Right atrium auricular region (tissue), 2 donors: ENCODE results near the gene FBXL7. TPM values are rescaled to one million over a fixed set of nuclear protein-coding genes. Genes with fewer than 3 reads are reported as not detected.

Experiments
- DNase-seq: peaks from one replicate; pipeline ENCODE4 v3.0.0-alpha.2; 2019; ENCODE audit warnings: low spot score
- H3K27ac ChIP-seq, 2 donors: fragments of 200-600 bp; sonication (generic); 1 replicate in 1 of 2; 2 replicates in 1 of 2; pipeline ENCODE4 v1.5.1; 2016 to 2019
- H3K27me3 ChIP-seq, 2 donors: fragments of 200-600 bp; sonication (generic); one replicate each; pipeline versions ENCODE4 v1.5.1 to v1.6.0; 2017 to 2019
- H3K36me3 ChIP-seq: fragments of 200-600 bp; sonication (generic); one replicate; pipeline ENCODE4 v1.5.1; 2016
- H3K4me1 ChIP-seq, 2 donors: fragments of 200-600 bp; sonication (generic); one replicate each; pipeline versions ENCODE4 v1.5.1 to v1.6.0; 2017 to 2019
- H3K4me3 ChIP-seq, 2 donors: fragments of 200-600 bp; sonication (generic); 1 replicate in 1 of 2; 2 replicates in 1 of 2; pipeline ENCODE4 v1.5.1; 2017 to 2019; ENCODE audit warnings: mild to moderate bottlenecking in 1 of 2, moderate library complexity in 1 of 2
- H3K9me3 ChIP-seq, 2 donors: fragments of 200-600 bp; sonication (generic); one replicate each; pipeline ENCODE4 v1.5.1; 2019
- total RNA-seq, 2 donors: library from RNA; depleted of rRNA; stranded (reverse); fragments of >200 nt; gene quantifications; one replicate each; pipeline ENCODE4 v1.1.0, GENCODE V29; 2016
- TF ChIP-seq, protein P1 (sequence below), 2 donors: fragments of 200-600 bp; sonication (generic); IDR thresholded peaks; one replicate each; pipeline ENCODE4 v1.5.1; 2019; ENCODE audit warnings: antibody characterized with exemption in 2 of 2

Gene FBXL7
- total RNA-seq, 2 donors from 2014 or later, result 16.6 to 18.4 TPM

DNA sequence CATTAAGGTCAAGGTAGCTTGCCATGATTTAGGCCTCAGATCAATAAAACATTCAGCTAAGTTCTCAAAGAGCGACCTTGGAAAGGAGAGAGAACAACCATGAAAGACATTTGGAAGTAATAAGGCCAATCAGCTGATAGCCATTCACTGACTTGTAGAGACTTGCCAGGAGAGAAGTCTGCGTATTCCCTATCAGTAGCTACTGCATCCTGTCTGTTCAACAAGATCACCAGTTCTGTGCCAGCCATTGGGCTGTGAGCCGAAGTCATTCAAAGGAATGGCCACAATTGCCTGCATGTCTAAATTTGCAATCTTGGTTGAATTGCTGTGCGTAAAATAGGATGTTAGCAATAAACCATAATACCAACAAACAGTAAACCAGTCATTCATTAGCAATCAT, 219.8 kb downstream of the FBXL7 start:
- H3K9me3 ChIP-seq, result peaks cover 0 to 2% of the 10 kb centered on the region in 2 donors
- no peak overlapping the region for H3K27ac ChIP-seq
- no peak overlapping the region for H3K4me3 ChIP-seq
- TF ChIP-seq, protein P1, sequence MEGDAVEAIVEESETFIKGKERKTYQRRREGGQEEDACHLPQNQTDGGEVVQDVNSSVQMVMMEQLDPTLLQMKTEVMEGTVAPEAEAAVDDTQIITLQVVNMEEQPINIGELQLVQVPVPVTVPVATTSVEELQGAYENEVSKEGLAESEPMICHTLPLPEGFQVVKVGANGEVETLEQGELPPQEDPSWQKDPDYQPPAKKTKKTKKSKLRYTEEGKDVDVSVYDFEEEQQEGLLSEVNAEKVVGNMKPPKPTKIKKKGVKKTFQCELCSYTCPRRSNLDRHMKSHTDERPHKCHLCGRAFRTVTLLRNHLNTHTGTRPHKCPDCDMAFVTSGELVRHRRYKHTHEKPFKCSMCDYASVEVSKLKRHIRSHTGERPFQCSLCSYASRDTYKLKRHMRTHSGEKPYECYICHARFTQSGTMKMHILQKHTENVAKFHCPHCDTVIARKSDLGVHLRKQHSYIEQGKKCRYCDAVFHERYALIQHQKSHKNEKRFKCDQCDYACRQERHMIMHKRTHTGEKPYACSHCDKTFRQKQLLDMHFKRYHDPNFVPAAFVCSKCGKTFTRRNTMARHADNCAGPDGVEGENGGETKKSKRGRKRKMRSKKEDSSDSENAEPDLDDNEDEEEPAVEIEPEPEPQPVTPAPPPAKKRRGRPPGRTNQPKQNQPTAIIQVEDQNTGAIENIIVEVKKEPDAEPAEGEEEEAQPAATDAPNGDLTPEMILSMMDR (IDR thresholded peaks at IDR 0.05), result no peak
- no peaks in the 10 kb centered on the region for H3K27me3 ChIP-seq
- no peaks in the 10 kb centered on the region for H3K36me3 ChIP-seq
- H3K4me1 ChIP-seq, result peaks cover 0 to 37% of the 10 kb centered on the region in 2 donors
- no peak for DNase-seq

DNA sequence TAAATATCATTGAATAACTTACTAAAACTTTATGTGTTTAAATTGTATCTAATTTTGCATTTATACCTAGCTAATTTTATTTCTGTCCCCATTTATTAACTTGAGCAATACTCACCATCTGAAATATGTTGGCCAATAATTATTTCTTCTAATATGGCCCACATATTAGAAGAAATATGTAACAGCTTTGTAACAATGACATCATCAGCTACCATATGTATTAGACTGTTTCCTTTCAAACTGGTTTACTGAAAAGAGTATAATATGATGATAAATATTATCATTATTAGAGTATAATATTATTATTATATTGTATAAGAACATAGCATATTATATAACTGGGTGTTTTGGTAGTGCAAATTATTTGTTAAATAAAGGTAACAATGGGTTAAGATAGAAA, 220.5 kb downstream of the FBXL7 start:
- Histone ChIP-seq H3K4me1 (peaks cover 0 to 37% of the 10 kb centered on the region in 2 donors), H3K27me3 (no peaks in the 10 kb centered on the region), H3K27ac (no peak overlapping the region), H3K4me3 (no peak overlapping the region), H3K36me3 (no peaks in the 10 kb centered on the region), H3K9me3 (peaks cover 0 to 9% of the 10 kb centered on the region in 2 donors)
- no peak for DNase-seq
- TF ChIP-seq, protein P1 (IDR thresholded peaks at IDR 0.05), result no peak

DNA sequence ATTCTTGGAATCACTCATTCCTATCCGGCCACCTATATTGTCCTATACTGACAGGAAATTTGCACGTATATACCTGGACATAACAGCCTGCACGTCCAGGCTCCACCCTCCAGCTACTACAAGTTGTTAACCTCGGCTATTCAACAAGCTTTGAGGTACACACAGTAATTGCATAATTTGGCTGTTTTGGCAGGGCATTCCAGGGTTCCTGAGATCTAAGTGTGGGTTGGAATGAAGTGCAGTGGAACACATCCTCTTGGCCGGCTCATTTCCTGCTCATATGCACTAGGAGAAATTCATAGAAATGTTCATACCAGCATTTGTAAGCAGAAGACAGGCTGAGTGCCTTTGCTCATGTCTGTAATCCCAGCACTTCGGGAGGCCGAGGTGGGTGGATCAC, 222.3 kb downstream of the FBXL7 start:
- H3K9me3 ChIP-seq, result peaks cover 0 to 25% of the 10 kb centered on the region in 2 donors
- no peaks in the 10 kb centered on the region for H3K36me3 ChIP-seq
- no peak overlapping the region for H3K27ac ChIP-seq
- H3K4me3 ChIP-seq, result no peak overlapping the region
- no peaks in the 10 kb centered on the region for H3K27me3 ChIP-seq
- DNase-seq, result no peak
- H3K4me1 ChIP-seq, result peaks cover 0 to 26% of the 10 kb centered on the region in 2 donors
- TF ChIP-seq, protein P1 (IDR thresholded peaks at IDR 0.05), result no peak

DNA sequence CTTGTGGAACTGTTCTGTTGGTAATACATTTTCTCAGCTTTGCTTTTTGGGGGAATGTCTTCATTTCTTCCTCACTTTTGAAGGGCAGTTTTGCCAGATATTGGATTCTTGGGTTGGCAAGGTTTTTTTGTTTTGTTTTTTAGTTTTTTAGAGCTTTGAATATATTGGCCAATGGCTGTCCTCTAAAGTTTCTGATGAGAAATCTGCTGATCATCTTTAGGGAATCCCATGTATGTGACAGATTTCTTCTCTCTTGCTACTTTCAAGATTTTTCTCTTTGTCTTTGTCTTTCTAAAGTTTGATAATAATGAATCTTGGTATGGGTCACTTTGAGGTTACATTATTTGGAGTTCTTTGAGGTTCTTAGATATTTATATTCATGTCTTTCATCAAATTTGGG, 227.4 kb downstream of the FBXL7 start:
- peaks cover 0 to 42% of the 10 kb centered on the region in 2 donors for H3K9me3 ChIP-seq
- TF ChIP-seq, protein P1 (IDR thresholded peaks at IDR 0.05), result no peak

DNA sequence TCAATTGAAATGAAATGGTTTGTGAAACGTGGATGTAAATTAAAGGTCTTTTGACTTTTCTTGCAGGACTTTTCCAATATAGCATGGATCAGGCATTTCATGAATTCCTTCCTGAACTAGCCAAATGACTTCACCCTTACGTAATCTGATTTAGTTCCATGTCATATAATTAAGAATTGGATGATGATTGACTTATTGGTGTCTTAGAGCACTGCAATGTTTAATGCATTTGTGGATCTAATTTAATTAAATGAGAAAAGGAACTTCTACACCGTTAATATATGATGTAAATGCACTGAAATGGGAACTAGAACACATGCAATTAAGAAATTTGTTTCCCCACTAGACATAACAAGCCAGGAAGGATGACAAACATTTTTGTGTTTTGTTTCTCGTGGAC, 228.8 kb downstream of the FBXL7 start:
- Histone ChIP-seq H3K27ac (no peak overlapping the region), H3K4me3 (no peak overlapping the region), H3K4me1 (peaks cover 0 to 17% of the 10 kb centered on the region in 2 donors), H3K9me3 (peaks cover 0 to 42% of the 10 kb centered on the region in 2 donors), H3K36me3 (no peaks in the 10 kb centered on the region), H3K27me3 (no peaks in the 10 kb centered on the region)
- DNase-seq, result no peak
- TF ChIP-seq, protein P1 (IDR thresholded peaks at IDR 0.05), result no peak

More for the DNA sequence above, 227.4 kb downstream of the FBXL7 start:
- DNase-seq, result no peak
- no peaks in the 10 kb centered on the region for H3K27me3 ChIP-seq
- no peaks in the 10 kb centered on the region for H3K36me3 ChIP-seq
- H3K27ac ChIP-seq, result no peak overlapping the region
- peaks cover 0 to 15% of the 10 kb centered on the region in 2 donors for H3K4me1 ChIP-seq
- H3K4me3 ChIP-seq, result no peak overlapping the region

DNA sequence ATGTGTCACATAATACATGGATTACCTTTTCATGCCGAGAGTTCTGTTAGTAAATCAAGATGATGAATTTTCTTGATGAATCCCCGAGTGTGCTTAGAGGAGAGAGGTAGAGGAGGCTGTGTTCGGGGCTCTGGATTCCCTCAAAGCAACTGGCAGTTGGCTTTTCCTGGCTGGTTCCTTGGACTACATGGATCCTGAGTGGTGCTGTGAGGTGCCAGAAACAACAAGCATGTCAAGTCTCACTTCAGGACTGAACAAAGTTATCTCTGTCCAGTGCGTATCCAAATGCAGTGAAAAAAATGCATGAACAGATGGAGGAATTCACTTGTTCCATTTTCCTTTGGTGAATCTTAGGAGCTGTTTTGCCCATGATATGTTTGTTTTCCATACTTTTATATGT, 231.7 kb downstream of the FBXL7 start:
- no peak for DNase-seq
- TF ChIP-seq, protein P1 (IDR thresholded peaks at IDR 0.05), result no peak
- H3K36me3 ChIP-seq, result no peaks in the 10 kb centered on the region
- H3K9me3 ChIP-seq, result peaks cover 0 to 23% of the 10 kb centered on the region in 2 donors
- peaks cover 0 to 17% of the 10 kb centered on the region in 2 donors for H3K4me1 ChIP-seq
- no peak overlapping the region for H3K4me3 ChIP-seq
- no peaks in the 10 kb centered on the region for H3K27me3 ChIP-seq
- no peak overlapping the region for H3K27ac ChIP-seq
